GM23248 (cell line): ENCODE data around the gene BCAS4. TPM values are rescaled to one million over a fixed set of nuclear protein-coding genes. Genes with fewer than 3 reads are reported as not detected.
"Not testable (repeated sequence)": the region's sequence is repeated elsewhere in the genome, so short reads cannot be mapped to it uniquely, and the experiment has no call there.

Source experiments
- DNase-seq: peaks from one replicate; pipeline ENCODE4 v3.0.0-alpha.2; 2015
- H2AFZ ChIP-seq: fragments of 200-600 bp; sonication (generic); 2 replicates; pipeline ENCODE4 v1.6.1; 2016; ENCODE audit warnings: antibody characterized with exemption
- H3F3A ChIP-seq: fragments of 200-600 bp; sonication (generic); 2 replicates; pipeline ENCODE4 v1.6.1; 2016; ENCODE audit warnings: mild to moderate bottlenecking, antibody characterized with exemption, mixed run types; ENCODE audit not compliant: insufficient read depth
- H3K27ac ChIP-seq: fragments of 200-600 bp; sonication (generic); 2 replicates; pipeline ENCODE4 v1.5.1; 2016; ENCODE audit warnings: mild to moderate bottlenecking
- H3K27me3 ChIP-seq: fragments of 200-600 bp; sonication (generic); replicated peaks from 2 replicates; pipeline ENCODE4 v1.6.1; 2016; ENCODE audit warnings: mild to moderate bottlenecking; ENCODE audit not compliant: insufficient read depth
- H3K36me3 ChIP-seq: fragments of 200-600 bp; sonication (generic); 2 replicates; pipeline ENCODE4 v1.6.1; 2016; ENCODE audit warnings: low read depth, mild to moderate bottlenecking
- H3K4me1 ChIP-seq: fragments of 200-600 bp; sonication (generic); 2 replicates; pipeline ENCODE4 v1.6.1; 2016; ENCODE audit warnings: mild to moderate bottlenecking; ENCODE audit not compliant: insufficient read depth
- H3K4me2 ChIP-seq: fragments of 200-600 bp; sonication (generic); one replicate; pipeline ENCODE4 v1.6.1; 2016; ENCODE audit warnings: mild to moderate bottlenecking; ENCODE audit not compliant: unreplicated experiment
- H3K4me3 ChIP-seq: fragments of 200-600 bp; sonication (generic); 2 replicates; pipeline ENCODE4 v1.5.1; 2016; ENCODE audit warnings: mild to moderate bottlenecking
- H3K79me2 ChIP-seq: fragments of 200-600 bp; sonication (generic); 2 replicates; pipeline ENCODE4 v1.6.1; 2016; ENCODE audit warnings: mild to moderate bottlenecking; ENCODE audit not compliant: insufficient read depth
- H3K9ac ChIP-seq: fragments of 200-600 bp; sonication (generic); 2 replicates; pipeline ENCODE4 v1.6.1; 2016; ENCODE audit warnings: mild to moderate bottlenecking
- H3K9me2 ChIP-seq: fragments of 200-600 bp; sonication (generic); 2 replicates; pipeline ENCODE4 v1.6.1; 2016; ENCODE audit warnings: mixed run types, mild to moderate bottlenecking, moderate library complexity; ENCODE audit not compliant: insufficient read depth
- H3K9me3 ChIP-seq: fragments of 200-600 bp; sonication (generic); one replicate; pipeline ENCODE4 v1.6.1; 2017; ENCODE audit warnings: low read depth
- H4K20me1 ChIP-seq: fragments of 200-600 bp; sonication (generic); 2 replicates; pipeline ENCODE4 v1.6.0; 2016; ENCODE audit not compliant: insufficient read depth
- EZH2 ChIP-seq: fragments of 200-600 bp; sonication (generic); IDR thresholded peaks from 2 replicates; pipeline ENCODE4 v1.6.1; 2018; ENCODE audit warnings: antibody characterized with exemption, mild to moderate bottlenecking; ENCODE audit not compliant: insufficient read depth, poor library complexity, severe bottlenecking
- EZH2phosphoT487 ChIP-seq: fragments of 200-600 bp; sonication (generic); IDR thresholded peaks from 2 replicates; pipeline ENCODE4 v1.6.1; 2018; ENCODE audit warnings: antibody characterized with exemption, moderate library complexity, mild to moderate bottlenecking, low read depth; ENCODE audit not compliant: insufficient read depth
- WGBS, 2 experiments: methylation state at CpG; one replicate each; pipeline ENCODE4 v1.1.6; 2015 to 2017; ENCODE audit warnings: low lambda C conversion rate in 2 of 2, low coverage in 1 of 2; ENCODE audit errors: missing lambda C conversion rate in 2 of 2; 5-methylcytosine and 5-hydroxymethylcytosine counted together
- in situ Hi-C: fragments of 300-500 bp; cut with MboI; formaldehyde crosslinking; loops from 2 replicates; pipeline ENCODE4 v1.15.0; 2020
- polyA plus RNA-seq: library from polyadenylated mRNA; unstranded; fragments of >200 nt; fragmentation: Nextera tagmentation; extraction: Ambion mirVana; gene quantifications from 2 replicates; pipeline ENCODE4 v1.2.1, GENCODE V29; 2016
- total RNA-seq: library from RNA; depleted of rRNA; stranded (reverse); fragments of >200 nt; shearing (Covaris generic); gene quantifications from 2 replicates; pipeline ENCODE4 v1.2.3, GENCODE V29; 2014

The BCAS4 gene
- total and polyA plus RNA-seq, 2 experiments from 2014 or later: 12.6 to 16.8 TPM

DNA sequence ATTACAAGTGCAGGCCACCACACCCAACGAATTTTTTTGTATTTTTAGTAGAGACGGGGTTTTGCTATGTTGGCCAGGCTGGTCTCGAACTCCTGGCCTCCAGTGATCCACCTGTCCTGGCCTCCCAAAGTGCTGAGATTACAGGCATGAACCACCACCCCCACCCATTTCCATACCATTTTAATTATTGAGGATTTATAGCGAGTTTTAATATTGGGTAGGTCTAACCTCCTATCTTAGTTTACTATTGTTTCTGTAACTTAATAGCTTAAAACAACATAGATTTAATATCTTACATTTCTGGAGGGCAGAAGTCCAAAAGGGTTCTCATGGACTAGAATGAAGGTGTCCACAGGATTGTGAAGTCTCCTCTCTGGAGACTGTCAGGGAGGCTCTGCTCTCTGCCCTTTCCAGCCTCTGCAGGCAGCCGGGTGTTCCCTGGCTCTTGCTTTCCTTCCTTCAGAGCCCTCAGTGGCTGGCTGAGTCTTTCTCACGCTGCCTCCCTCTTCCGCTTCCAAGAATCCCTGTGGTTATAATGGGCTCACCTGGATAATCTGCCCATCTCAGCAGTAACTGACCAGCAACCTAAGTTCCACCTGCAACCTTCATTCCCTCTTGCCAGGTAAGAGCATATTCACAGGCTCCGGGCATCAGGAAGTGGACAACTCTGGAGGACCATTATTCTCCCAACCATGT, 18.6 kb upstream of the BCAS4 start:
- WGBS, 2 experiments: 36 to 42% methylated on average over 8 of the region's 8 CpGs
- no peak overlapping the region for H3K9ac ChIP-seq

DNA sequence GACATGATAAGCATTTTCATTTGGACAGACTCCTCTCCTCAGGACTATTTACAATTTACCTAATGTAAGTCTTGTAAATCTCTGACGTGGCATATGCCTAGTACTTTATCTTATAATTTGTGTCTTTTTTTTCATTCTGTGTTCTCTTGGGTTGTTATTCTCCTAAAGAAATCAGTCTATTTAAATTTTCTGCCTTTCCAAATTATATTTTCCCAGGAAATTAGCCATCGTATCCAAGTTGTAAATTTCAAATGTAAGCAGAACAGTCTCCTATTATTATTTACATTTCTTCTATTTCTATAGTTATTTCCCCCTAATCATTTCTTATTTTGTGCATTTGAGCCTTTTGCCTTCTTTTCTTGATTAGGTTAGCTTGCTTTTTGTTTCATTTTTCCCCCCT, 17.5 kb upstream of the BCAS4 start:
- no peak overlapping the region for H3K4me2 ChIP-seq
- H3F3A ChIP-seq: no peaks in the 10 kb centered on the region
- no peak overlapping the region for H2AFZ ChIP-seq
- no peak overlapping the region for H3K9ac ChIP-seq
- H3K4me3 ChIP-seq: no peak overlapping the region
- no peaks in the 10 kb centered on the region for H3K4me1 ChIP-seq
- no peak overlapping the region for H3K27ac ChIP-seq
- no peaks in the 10 kb centered on the region for H3K36me3 ChIP-seq
- H3K79me2 ChIP-seq: no peaks in the 10 kb centered on the region
- H4K20me1 ChIP-seq: no peaks in the 10 kb centered on the region
- H3K9me2 ChIP-seq: no peaks in the 10 kb centered on the region
- no peak for DNase-seq
- H3K9me3 ChIP-seq: no peaks in the 10 kb centered on the region
- in situ Hi-C loops: no loop called here
- no peaks in the 10 kb centered on the region for H3K27me3 ChIP-seq
- 28 to 34% methylated on average over 2 of the region's 2 CpGs for WGBS, 2 experiments
- TF ChIP-seq EZH2phosphoT487: no peak
- TF ChIP-seq EZH2: no peak

More for the DNA sequence above, 18.6 kb upstream of the BCAS4 start:
- no peaks in the 10 kb centered on the region for H3K79me2 ChIP-seq
- H4K20me1 ChIP-seq: no peaks in the 10 kb centered on the region
- no peak overlapping the region for H3K27ac ChIP-seq
- H3K4me1 ChIP-seq: no peaks in the 10 kb centered on the region
- no peaks in the 10 kb centered on the region for H3K36me3 ChIP-seq
- no peaks in the 10 kb centered on the region for H3F3A ChIP-seq
- no peaks in the 10 kb centered on the region for H3K27me3 ChIP-seq
- in situ Hi-C loops: no loop called here
- DNase-seq: no peak
- H2AFZ ChIP-seq: no peak overlapping the region
- H3K9me3 ChIP-seq: no peaks in the 10 kb centered on the region
- no peak for TF ChIP-seq EZH2phosphoT487
- TF ChIP-seq EZH2: no peak
- H3K9me2 ChIP-seq: no peaks in the 10 kb centered on the region
- H3K4me2 ChIP-seq: no peak overlapping the region
- H3K4me3 ChIP-seq: no peak overlapping the region

DNA sequence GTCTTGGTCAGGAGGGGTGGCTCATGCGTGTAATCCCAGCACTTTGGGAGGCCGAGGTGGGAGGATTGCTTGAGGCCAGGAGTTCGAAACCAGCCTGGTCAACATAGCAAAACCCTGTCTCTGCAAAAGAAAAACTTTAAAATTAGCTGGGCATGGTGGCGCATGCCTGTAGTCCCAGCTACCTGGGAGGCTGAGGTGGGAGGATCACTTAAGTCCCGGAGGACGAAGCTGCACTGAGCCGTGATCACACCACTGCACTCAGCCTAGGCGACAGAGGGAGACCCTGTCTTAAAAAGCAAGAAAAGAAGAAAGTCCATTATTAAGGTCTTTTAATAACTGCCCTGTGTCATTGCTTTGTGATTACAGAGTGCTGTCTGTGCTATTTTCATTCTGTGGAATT, 15.9 kb upstream of the BCAS4 start:
- H3K4me2 ChIP-seq, H4K20me1 ChIP-seq, H3K79me2 ChIP-seq, DNase-seq, H3K36me3 ChIP-seq, H3K9ac ChIP-seq, H3K9me2 ChIP-seq, H2AFZ ChIP-seq, H3K4me3 ChIP-seq, H3K27ac ChIP-seq, H3K9me3 ChIP-seq, in situ Hi-C loops, H3K27me3 ChIP-seq, H3K4me1 ChIP-seq, H3F3A ChIP-seq: not testable (repeated sequence)
- 80 to 82% methylated on average over 8 of the region's 8 CpGs for WGBS, 2 experiments

DNA sequence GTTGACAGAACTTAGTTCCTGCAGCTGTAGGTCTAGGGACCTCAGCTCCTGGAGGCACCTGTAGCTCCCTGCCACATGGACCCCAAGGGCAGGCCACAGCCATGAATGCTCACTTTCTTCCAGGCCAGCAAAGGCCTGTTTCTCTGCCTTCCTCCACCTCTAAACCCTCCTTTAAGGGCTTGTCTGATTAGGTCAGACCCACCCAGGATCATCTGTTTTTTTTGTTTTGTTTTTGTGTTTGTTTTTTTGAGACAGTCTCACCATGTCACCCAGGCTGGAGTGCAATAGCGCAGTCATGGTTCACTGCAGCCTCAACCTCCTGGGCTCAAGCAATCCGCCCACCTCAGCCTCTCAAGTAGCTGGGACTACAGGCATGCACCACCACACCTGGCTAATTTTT, 11.5 kb upstream of the BCAS4 start:
- no peak overlapping the region for H3K4me3 ChIP-seq
- peaks cover 4% of the 10 kb centered on the region for H3K4me1 ChIP-seq
- no peaks in the 10 kb centered on the region for H3K79me2 ChIP-seq
- no peak overlapping the region for H3K9ac ChIP-seq
- 73 to 87% methylated on average over 2 of the region's 2 CpGs for WGBS, 2 experiments
- H4K20me1 ChIP-seq: no peaks in the 10 kb centered on the region
- H3K27ac ChIP-seq: no peak overlapping the region
- no peaks in the 10 kb centered on the region for H3K9me2 ChIP-seq
- H3K36me3 ChIP-seq: no peaks in the 10 kb centered on the region
- no peak for DNase-seq
- in situ Hi-C loops: no loop called here
- H3K4me2 ChIP-seq: no peak overlapping the region
- no peak for TF ChIP-seq EZH2
- TF ChIP-seq EZH2phosphoT487: no peak
- H3F3A ChIP-seq: 0 out of 2 replicates have a peak, but pooled peaks cover 3% of the 10 kb centered on the region
- H2AFZ ChIP-seq: no peak overlapping the region
- H3K9me3 ChIP-seq: no peaks in the 10 kb centered on the region
- no peaks in the 10 kb centered on the region for H3K27me3 ChIP-seq

DNA sequence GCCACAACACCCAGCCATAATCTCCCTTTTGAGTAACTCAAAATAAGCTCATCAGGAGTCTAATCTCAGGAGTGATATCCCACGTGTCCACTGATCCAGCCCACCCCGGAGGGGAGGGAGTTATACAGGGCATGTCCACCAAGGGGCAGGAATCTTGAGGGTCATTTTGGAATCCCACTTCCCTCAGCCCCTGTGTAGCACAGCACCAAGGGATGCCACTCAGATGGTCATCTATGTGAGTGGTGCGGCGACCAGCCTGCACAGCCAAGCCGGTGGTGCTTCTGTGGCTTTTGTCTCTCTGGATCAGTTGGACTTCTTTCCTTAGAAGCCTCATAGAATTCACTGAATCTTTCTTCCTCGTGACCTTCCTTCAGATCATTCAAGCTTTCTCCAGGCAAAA, 11.0 kb upstream of the BCAS4 start:
- Histone ChIP-seq H4K20me1 (no peaks in the 10 kb centered on the region), H3K4me1 (peaks cover 8% of the 10 kb centered on the region), H2AFZ (no peak overlapping the region), H3K4me2 (no peak overlapping the region), H3K9me3 (no peaks in the 10 kb centered on the region), H3K4me3 (no peak overlapping the region), H3K27ac (no peak overlapping the region), H3K36me3 (no peaks in the 10 kb centered on the region), H3K9ac (no peak overlapping the region), H3K27me3 (no peaks in the 10 kb centered on the region), H3F3A (0 out of 2 replicates have a peak, but pooled peaks cover 8% of the 10 kb centered on the region), H3K9me2 (no peaks in the 10 kb centered on the region), H3K79me2 (no peaks in the 10 kb centered on the region)
- no peak for DNase-seq
- 76 to 80% methylated on average over 6 of the region's 6 CpGs for WGBS, 2 experiments
- in situ Hi-C loops: no loop called here
- TF ChIP-seq EZH2phosphoT487 (no peak), EZH2 (no peak)
